Measurements from ENCODE around the gene TPSG1. TPM values are rescaled to one million over a fixed set of nuclear protein-coding genes. Genes with fewer than 3 reads are reported as not detected.

TPSG1 gene
- total and polyA plus RNA-seq, 2 experiments from 2014 or later = 0.81 TPM; not detected in 1

DNA sequence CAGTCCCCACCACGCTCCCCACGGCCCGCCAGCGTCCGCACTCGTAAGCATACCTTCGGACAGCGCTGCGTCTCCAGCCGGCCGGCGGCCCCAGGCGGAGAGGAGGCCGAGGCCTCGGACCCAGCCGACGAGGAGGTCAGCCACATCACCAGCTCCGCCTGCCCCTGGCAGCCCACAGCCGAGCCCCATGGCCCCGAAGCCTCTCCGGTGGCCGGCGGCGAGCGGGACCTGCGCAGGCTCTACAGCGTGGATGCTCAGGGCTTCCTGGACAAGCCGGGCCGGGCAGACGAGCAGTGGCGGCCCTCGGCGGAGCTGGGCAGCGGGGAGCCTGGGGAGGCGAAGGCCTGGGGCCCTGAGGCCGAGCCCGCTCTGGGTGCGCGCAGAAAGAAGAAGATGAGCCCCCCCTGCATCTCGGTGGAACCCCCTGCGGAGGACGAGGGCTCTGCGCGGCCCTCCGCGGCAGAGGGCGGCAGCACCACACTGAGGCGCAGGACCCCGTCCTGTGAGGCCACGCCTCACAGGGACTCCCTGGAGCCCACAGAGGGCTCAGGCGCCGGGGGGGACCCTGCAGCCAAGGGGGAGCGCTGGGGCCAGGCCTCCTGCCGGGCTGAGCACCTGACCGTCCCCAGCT is 4.9 kb downstream of the TPSG1 start:
- Histone ChIP-seq H4K20me1 (replicated peaks; ENCODE audit: insufficient read depth) (no peaks in the 10 kb centered on the region; the same call in none of the 2 replicates), H3K4me1 (ENCODE audit: insufficient read depth) (no peaks in the 10 kb centered on the region), H2AFZ (no peak overlapping the region), H3K27ac (ENCODE audit: low read depth) (no peak overlapping the region), H3F3A (replicated peaks; ENCODE audit: low read depth) (no peaks in the 10 kb centered on the region), H3K4me3 (no peak overlapping the region), H3K9me2 (ENCODE audit: insufficient read depth) (no peaks in the 10 kb centered on the region), H3K79me2 (replicated peaks; ENCODE audit: insufficient read depth) (no peaks in the 10 kb centered on the region), H3K36me3 (ENCODE audit: insufficient read depth) (no peaks in the 10 kb centered on the region), H3K4me2 (no peak overlapping the region), H3K27me3 (ENCODE audit: insufficient read depth) (no peaks in the 10 kb centered on the region)
- Mint-ChIP-seq H3K27ac (no peak overlapping the region), H3K27me3 (ENCODE audit: insufficient read depth, low read depth, poor library complexity) (peaks cover 20% of the 10 kb centered on the region), H3K4me1 (no peaks in the 10 kb centered on the region), H3K36me3 (ENCODE audit: low read depth) (no peaks in the 10 kb centered on the region; the same call in 2 of the 3 replicates), H3K4me3 (no peak overlapping the region), H3K9me3 (no peaks in the 10 kb centered on the region)
- TF ChIP-seq STAT1 (IDR thresholded peaks at IDR 0.05; ENCODE audit: unreplicated experiment) (no peak), EZH2 (IDR thresholded peaks at IDR 0.05; ENCODE audit: low read depth, unreplicated experiment) (no peak), JUNB (IDR thresholded peaks at IDR 0.05; ENCODE audit: unreplicated experiment) (no peak), EZH2phosphoT487 (IDR thresholded peaks at IDR 0.05; ENCODE audit: unreplicated experiment) (no peak), CREB1 (CRISPR knock-in tag; IDR thresholded peaks at IDR 0.05; ENCODE audit: low read depth) (no peak), ZNF331 (CRISPR knock-in tag; IDR thresholded peaks at IDR 0.05; ENCODE audit: low read depth) (no peak), NANOG (IDR thresholded peaks at IDR 0.05; ENCODE audit: borderline replicate concordance) (no peak)
- TF ChIP-seq, protein P1, sequence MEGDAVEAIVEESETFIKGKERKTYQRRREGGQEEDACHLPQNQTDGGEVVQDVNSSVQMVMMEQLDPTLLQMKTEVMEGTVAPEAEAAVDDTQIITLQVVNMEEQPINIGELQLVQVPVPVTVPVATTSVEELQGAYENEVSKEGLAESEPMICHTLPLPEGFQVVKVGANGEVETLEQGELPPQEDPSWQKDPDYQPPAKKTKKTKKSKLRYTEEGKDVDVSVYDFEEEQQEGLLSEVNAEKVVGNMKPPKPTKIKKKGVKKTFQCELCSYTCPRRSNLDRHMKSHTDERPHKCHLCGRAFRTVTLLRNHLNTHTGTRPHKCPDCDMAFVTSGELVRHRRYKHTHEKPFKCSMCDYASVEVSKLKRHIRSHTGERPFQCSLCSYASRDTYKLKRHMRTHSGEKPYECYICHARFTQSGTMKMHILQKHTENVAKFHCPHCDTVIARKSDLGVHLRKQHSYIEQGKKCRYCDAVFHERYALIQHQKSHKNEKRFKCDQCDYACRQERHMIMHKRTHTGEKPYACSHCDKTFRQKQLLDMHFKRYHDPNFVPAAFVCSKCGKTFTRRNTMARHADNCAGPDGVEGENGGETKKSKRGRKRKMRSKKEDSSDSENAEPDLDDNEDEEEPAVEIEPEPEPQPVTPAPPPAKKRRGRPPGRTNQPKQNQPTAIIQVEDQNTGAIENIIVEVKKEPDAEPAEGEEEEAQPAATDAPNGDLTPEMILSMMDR (conservative IDR thresholded peaks at IDR 0.05; ENCODE audit: low read depth in 2 of 2) = no peak
- TF ChIP-seq, protein P2, sequence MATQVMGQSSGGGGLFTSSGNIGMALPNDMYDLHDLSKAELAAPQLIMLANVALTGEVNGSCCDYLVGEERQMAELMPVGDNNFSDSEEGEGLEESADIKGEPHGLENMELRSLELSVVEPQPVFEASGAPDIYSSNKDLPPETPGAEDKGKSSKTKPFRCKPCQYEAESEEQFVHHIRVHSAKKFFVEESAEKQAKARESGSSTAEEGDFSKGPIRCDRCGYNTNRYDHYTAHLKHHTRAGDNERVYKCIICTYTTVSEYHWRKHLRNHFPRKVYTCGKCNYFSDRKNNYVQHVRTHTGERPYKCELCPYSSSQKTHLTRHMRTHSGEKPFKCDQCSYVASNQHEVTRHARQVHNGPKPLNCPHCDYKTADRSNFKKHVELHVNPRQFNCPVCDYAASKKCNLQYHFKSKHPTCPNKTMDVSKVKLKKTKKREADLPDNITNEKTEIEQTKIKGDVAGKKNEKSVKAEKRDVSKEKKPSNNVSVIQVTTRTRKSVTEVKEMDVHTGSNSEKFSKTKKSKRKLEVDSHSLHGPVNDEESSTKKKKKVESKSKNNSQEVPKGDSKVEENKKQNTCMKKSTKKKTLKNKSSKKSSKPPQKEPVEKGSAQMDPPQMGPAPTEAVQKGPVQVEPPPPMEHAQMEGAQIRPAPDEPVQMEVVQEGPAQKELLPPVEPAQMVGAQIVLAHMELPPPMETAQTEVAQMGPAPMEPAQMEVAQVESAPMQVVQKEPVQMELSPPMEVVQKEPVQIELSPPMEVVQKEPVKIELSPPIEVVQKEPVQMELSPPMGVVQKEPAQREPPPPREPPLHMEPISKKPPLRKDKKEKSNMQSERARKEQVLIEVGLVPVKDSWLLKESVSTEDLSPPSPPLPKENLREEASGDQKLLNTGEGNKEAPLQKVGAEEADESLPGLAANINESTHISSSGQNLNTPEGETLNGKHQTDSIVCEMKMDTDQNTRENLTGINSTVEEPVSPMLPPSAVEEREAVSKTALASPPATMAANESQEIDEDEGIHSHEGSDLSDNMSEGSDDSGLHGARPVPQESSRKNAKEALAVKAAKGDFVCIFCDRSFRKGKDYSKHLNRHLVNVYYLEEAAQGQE (IDR thresholded peaks at IDR 0.05; ENCODE audit: unreplicated experiment) = no peak
- TF ChIP-seq, protein P3, sequence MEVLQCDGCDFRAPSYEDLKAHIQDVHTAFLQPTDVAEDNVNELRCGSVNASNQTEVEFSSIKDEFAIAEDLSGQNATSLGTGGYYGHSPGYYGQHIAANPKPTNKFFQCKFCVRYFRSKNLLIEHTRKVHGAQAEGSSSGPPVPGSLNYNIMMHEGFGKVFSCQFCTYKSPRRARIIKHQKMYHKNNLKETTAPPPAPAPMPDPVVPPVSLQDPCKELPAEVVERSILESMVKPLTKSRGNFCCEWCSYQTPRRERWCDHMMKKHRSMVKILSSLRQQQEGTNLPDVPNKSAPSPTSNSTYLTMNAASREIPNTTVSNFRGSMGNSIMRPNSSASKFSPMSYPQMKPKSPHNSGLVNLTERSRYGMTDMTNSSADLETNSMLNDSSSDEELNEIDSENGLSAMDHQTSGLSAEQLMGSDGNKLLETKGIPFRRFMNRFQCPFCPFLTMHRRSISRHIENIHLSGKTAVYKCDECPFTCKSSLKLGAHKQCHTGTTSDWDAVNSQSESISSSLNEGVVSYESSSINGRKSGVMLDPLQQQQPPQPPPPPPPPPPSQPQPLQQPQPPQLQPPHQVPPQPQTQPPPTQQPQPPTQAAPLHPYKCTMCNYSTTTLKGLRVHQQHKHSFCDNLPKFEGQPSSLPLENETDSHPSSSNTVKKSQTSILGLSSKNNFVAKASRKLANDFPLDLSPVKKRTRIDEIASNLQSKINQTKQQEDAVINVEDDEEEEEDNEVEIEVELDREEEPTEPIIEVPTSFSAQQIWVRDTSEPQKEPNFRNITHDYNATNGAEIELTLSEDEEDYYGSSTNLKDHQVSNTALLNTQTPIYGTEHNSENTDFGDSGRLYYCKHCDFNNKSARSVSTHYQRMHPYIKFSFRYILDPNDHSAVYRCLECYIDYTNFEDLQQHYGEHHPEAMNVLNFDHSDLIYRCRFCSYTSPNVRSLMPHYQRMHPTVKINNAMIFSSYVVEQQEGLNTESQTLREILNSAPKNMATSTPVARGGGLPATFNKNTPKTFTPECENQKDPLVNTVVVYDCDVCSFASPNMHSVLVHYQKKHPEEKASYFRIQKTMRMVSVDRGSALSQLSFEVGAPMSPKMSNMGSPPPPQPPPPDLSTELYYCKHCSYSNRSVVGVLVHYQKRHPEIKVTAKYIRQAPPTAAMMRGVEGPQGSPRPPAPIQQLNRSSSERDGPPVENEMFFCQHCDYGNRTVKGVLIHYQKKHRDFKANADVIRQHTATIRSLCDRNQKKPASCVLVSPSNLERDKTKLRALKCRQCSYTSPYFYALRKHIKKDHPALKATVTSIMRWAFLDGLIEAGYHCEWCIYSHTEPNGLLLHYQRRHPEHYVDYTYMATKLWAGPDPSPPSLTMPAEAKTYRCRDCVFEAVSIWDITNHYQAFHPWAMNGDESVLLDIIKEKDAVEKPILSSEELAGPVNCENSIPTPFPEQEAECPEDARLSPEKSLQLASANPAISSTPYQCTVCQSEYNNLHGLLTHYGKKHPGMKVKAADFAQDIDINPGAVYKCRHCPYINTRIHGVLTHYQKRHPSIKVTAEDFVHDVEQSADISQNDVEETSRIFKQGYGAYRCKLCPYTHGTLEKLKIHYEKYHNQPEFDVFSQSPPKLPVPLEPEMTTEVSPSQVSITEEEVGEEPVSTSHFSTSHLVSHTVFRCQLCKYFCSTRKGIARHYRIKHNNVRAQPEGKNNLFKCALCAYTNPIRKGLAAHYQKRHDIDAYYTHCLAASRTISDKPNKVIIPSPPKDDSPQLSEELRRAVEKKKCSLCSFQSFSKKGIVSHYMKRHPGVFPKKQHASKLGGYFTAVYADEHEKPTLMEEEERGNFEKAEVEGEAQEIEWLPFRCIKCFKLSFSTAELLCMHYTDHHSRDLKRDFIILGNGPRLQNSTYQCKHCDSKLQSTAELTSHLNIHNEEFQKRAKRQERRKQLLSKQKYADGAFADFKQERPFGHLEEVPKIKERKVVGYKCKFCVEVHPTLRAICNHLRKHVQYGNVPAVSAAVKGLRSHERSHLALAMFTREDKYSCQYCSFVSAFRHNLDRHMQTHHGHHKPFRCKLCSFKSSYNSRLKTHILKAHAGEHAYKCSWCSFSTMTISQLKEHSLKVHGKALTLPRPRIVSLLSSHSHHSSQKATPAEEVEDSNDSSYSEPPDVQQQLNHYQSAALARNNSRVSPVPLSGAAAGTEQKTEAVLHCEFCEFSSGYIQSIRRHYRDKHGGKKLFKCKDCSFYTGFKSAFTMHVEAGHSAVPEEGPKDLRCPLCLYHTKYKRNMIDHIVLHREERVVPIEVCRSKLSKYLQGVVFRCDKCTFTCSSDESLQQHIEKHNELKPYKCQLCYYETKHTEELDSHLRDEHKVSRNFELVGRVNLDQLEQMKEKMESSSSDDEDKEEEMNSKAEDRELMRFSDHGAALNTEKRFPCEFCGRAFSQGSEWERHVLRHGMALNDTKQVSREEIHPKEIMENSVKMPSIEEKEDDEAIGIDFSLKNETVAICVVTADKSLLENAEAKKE (CRISPR knock-in tag; IDR thresholded peaks at IDR 0.05) = no peak
- no peak for DNase-seq (ENCODE audit: low spot score)
- ATAC-seq = no peak

Data from GM23338 (cell line).